HG03095 (cell line): Measurements from ENCODE around the gene AMDHD2.
"Not testable (repeated sequence)": the region's sequence is repeated elsewhere in the genome, so short reads cannot be mapped to it uniquely, and the experiment has no call there.

Source experiments
- ATAC-seq: cut with Tn5 transposase; IDR thresholded peaks from one replicate; pipeline ENCODE4 v1.9.1; 2021; ENCODE audit warnings: moderate library complexity; ENCODE audit not compliant: unreplicated experiment

AMDHD2 gene

DNA sequence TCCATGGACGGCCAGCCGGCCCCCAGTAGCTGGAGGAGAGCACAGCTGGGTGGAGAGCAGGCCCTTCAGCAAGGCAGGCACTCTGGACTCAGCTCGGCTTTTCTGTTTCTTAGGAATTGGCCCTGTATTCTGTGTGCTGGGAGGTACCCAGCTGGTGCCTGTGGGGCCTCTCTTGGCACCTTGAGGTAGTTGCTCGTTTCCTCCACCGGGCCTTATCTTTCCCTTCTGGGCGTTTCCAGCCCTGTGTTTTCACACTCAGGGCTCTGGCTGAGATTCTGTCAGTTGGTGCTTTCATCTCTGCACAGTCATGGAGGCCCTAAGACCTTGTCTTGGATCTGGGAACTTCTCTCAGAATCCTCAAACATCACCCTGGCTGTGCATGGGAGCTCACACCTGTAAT is 47.3 kb downstream of the AMDHD2 start:
- ATAC-seq, result not testable (repeated sequence)

DNA sequence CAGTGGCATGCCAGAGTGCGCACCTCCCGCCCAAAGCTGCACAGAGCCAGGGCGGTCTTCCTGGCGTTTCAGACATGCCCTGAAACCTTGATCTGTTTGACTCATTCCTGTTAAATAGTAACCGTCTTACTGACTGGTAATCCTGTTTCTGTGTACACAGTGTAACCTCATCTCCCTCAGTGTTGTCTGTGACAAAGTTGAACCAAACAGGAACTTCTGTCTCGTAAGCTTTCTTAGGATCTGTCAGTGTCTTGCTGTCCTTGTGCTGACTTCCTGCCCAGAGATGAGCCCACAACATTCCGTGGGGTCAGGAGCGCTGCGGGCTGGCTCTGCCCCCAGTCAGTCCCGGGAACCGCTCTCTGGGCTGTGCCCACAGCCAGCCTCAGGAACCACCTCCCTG is 48.4 kb downstream of the AMDHD2 start:
- not testable (repeated sequence) for ATAC-seq

- ATAC-seq, result not testable (repeated sequence)
These were observed 52.5 kb downstream of the AMDHD2 start for GRCh38 chr16:2572704-2573103.

- not testable (repeated sequence) for ATAC-seq
These were observed 55.7 kb downstream of the AMDHD2 start for GRCh38 chr16:2575839-2576238.

DNA sequence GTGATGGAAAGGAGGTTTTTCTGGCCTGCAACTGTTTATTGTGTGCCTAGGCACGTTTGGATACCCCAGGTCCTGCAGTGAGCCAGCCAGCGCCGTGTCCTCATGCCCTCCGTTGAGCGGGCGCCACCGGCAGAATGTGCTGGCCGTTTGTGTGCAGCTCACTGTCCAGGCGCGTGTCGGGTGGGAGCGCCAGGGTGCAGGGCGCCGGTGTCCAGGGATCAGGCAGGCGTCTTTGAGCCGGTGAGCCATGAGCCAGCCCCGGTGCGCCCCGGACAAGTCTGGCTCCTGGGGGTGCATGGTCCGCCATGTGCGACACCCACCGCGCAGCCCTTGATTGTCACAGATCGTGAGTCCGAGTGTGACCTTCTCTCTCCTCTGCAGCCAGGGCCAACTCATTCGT is 56.9 kb downstream of the AMDHD2 start:
- ATAC-seq, result not testable (repeated sequence)

DNA sequence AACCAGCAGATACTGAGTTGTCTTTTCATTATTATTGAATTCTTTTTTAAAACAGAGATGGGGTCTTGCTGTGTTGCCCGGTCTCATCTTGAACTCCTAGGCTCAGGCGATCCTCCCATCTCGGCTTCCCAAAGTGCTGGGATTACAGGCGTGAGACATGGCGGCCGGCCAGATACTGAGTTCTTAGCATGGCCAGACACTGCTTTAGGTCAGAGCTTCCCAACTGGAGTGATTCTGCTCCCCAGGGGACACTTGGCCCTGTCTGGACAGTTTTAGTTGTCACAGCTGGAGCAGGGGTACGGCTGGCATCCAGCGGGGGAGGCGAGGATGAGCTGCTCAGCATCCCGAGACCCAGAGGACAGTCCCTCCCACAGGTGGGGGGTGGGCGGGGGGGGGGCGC is 58.7 kb downstream of the AMDHD2 start:
- ATAC-seq, result not testable (repeated sequence)

GRCh38 chr16:2580143-2580542 is 60.0 kb downstream of the AMDHD2 start:
- not testable (repeated sequence) for ATAC-seq

GRCh38 chr16:2580818-2581217 is 60.6 kb downstream of the AMDHD2 start:
- ATAC-seq, result not testable (repeated sequence)
